Cortex of kidney (tissue), 1 donor: ENCODE results near the gene RNF123.

ENCODE experiments used
- DNase-seq: peaks from one replicate; lab custom pipeline; 2025; lab: John Stamatoyannopoulos, UW

The RNF123 gene

DNA sequence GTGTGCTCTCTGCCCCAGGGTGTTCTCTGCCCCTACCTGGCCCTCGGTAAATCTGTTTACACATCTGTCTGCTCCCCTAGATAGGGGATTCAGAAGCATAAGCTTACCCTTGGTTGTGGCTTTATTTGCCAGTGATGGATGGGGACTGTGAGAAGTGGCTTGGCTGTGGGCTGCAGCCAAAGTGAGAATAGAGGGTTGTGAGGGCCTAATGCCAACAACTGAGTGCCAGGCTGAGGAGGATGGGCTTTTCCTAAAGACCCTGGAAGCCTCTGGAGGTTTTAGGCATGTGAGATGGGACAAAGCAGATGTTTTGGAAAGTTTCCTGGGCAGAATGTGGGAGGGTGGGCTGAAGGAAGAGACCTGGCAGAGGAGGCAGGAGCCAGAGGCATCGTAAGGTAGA is 30.6 kb upstream of the RNF123 start:
- DNase-seq = no peak

DNA sequence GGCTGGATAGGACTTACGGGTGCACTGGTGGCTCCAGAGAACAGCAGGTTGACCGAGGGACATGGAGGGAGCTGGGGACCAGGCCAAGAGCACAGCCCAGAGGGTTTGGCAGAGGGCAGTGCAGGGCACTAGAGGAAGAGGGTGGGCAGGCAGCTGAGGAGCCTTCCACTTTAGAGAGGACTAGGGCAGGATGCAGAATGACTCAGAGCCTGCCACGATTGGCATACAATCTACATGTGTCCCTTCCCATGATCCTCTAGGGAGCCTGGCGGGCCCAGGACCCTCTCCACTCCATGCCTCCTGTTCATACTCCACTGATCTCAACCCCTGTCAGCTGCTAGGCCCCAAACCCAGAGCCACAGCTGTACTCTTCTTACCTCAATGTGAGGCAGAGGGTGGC is 29.6 kb upstream of the RNF123 start:
- no peak for DNase-seq

DNA sequence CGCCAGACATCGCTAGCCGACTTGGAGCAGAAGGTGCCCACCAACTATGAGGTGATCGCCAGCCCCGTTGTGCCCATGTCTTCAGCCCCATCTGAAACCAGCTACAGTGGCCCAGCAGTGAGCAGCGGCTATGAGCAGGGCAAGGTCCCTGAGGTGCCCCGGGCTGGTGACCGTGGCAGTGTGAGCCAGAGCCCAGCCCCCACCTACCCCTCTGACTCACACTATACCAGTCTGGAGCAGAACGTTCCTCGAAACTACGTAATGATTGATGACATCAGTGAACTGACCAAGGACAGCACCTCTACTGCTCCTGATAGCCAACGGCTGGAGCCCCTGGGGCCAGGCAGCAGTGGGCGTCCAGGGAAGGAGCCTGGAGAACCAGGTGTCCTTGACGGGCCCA is 28.1 kb upstream of the RNF123 start:
- no peak for DNase-seq

DNA sequence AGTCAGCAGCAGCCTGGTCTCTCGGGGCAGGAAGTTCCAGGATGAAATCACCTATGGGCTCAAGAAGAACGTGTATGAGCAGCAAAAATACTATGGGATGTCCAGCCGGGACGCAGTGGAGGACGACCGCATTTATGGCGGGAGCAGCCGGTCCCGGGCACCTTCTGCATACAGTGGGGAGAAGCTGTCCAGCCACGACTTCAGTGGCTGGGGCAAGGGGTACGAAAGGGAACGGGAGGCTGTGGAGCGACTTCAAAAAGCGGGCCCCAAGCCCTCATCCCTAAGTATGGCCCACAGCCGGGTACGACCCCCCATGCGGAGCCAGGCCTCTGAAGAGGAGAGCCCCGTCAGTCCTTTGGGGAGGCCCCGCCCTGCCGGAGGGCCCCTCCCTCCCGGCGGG is 27.3 kb upstream of the RNF123 start:
- DNase-seq = no peak

DNA sequence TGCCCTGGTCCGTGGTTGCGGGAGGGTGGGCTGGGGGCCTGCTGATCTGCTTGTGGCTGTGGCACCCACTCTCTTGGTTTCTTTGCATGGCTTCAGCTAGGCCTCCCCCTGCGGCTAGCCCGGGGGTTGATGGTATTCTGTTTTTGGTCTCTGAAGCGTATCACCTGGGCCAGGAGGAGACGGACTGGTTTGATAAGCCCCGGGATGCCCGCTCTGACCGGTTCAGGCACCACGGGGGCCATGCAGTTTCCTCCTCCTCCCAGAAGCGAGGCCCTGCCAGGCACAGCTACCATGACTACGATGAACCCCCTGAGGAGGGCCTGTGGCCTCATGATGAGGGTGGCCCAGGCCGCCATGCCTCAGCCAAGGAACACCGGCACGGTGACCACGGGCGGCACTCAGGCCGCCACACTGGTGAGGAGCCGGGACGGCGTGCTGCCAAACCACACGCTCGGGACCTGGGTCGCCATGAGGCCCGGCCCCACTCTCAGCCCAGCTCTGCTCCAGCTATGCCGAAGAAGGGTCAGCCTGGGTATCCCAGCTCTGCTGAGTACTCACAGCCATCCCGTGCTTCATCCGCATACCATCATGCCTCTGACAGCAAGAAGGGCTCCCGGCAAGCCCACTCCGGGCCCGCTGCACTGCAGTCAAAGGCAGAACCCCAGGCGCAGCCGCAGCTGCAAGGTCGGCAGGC is 26.5 kb upstream of the RNF123 start:
- DNase-seq = no peak

DNA sequence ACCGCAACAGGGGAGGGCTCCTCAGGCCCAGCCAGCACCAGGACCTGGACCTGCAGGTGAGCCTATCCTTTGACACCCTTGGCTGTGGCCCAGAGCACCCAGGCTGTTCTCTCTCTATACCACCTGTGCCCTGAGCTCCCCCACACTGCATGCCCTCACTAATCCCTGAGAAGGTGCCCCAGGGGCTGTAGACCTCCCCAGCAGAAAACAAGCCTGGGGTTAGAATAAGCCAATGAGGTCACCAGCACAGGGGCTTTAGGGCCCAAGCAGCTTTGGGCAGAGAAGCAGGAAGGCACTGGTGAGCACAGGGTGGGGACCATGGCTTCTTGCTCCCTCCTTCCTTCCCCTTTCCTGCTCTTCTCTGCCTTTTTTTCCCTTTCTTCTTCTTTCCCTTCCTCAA is 25.5 kb upstream of the RNF123 start:
- DNase-seq = no peak

DNA sequence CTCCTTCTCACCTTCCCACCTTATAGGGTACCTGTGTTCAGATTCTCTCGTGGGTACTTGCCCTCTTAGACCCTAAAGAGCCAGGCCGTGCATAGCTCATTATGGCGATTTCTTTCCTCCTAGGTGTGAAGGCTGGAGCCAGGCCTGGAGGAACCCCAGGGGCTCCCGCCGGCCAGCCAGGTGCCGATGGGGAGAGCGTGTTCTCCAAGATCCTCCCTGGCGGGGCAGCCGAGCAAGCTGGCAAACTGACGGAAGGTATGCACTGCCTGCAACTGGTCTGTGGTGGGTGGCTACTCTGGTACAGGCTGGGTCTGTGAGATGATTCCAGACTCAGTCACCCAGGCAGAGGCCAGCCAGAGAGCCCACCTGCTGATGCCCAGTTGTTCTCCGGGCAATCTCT is 25.1 kb upstream of the RNF123 start:
- no peak for DNase-seq

DNA sequence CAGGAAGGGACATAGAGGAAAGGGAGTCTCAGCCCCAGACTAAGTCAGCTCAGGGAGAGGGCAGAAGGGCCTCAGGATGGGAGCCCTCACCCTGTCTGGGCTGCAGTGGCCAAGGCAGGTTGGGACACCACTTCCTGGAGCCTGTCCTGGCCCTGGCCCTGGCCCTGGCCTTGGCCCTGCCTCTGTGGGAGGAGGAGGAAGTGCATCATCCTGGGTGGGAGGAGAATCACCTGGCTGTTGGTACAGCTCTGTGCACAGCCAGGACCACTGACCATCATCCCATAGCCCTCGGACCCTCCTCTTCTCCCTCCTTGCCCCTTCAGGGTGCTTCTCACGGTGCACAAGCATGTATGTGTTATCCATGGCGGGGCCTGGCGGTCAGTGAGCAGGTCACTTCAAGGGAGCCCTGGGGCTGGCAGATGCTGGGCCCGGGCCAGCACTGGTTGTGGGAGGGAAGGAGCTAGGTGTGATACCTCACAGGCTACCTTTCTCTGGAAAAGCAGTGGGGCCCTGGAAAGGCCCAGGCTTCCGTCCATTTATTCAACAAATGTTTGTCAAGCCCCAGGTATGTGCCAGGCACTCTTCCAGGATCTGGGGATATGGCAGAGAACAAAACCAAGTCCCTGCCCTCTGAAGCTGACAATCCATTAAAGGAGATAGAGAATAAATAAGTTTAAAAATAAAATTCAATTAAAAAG is 23.4 kb upstream of the RNF123 start:
- no peak for DNase-seq

DNA sequence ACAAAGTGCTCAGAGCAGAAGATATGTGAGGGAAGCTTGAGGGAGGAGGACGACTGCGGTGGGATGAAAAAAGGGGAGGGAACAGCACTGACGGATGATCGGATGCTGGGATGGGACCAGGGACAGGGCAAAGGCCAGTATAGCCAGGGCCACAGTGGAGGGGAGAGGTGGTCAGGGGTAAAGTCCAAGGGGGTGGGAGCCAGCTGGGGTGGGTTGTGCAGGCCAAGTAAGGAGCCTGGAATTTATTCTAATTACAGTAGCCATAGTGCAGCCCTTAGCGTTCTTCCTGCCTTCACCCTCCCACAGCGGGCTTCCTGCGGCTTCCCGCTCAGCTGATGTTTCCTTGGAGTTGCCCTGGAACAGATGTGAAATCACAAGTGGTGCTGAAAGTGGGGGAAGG is 22.8 kb upstream of the RNF123 start:
- no peak for DNase-seq

DNA sequence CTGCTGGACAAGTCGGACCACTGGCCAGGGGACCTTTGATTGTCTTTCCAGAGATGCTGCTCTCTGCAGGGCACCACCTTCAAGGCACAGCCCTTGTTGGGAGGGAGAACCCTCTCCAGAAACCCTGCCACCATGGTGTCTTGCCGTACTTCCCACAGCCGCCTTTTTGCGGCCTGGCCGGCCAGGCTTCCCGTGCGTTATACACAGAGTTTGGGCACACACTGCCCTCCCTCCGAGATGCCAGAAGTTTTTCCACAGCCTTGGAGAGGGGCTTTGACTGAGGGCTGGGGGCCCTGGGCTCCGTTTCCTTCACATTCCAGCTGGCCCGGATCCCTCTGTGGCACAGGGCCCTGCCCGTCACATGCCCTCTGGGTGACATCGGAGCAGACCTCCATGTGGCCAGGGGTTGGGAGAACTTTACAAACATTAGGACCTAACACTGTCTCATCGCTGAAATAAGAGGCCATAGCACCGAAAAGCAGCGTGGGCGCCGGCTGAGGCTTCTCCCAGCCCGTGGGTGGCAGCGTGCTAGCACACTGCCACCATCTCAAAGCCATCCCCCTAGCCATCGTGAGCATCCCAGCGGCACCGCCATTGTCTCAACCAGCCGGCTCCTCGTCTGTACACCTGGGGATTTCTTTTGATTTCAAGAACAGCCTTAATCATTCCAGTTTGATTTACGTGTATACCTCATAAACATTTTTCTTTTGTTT is 21.5 kb upstream of the RNF123 start:
- DNase-seq = no peak

DNA sequence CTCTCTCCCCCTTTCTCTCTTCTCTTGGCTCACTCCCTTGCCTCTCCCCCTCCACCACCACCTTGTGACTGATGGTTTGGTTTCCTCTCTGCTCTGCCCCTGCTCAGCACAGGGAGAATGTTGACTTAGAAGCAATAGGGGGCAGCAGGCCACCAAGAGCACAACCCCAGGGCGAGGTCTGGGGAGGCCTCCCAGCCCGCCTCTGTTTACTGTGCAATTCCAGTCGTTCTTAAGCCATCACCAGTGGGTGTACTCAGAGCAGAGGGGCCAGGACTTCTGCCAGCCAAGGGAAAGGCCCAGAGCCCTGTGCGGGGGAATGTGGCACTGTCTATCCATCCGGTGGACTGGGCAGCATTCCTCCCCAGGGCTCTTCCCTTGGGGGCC is 21.0 kb upstream of the RNF123 start:
- no peak for DNase-seq

DNA sequence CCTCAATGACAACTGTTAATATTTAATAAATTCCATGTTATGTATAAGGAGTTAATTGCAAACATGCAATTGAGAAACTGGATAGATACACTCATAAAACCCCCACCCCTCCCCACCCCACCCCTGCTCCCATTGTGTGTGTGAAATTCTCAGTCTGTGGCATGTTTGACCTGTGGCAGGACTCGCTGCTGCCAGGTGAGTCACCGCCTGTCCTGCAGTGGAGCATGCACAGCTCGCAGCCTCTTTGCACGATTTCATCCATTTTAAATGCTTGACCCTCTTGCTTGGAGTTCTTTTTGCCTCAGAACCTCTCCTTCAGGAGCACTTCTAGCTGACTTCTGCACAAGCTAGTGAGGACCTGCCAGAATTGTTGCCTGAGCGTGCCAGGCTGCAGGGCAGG is 20.5 kb upstream of the RNF123 start:
- no peak for DNase-seq

DNA sequence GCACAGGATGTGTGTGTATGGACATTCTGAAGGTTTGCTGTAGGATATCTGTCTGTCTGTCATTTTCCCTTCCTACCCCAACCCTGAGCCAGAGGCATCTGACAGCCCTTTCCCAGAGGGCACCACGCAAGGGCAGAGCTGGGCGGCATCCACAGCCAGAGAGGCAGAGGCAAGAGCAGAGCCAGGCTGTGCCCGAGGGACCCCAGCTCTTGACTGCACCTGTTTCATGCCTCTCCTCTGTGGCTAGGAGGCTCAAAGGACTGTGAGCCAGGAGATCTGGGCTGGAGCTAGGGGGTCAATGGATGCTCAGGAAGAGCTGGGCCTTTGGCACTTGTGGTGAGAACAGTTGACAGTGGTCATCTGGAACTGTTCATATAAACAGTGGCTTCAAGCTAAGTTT is 20.0 kb upstream of the RNF123 start:
- no peak for DNase-seq

DNA sequence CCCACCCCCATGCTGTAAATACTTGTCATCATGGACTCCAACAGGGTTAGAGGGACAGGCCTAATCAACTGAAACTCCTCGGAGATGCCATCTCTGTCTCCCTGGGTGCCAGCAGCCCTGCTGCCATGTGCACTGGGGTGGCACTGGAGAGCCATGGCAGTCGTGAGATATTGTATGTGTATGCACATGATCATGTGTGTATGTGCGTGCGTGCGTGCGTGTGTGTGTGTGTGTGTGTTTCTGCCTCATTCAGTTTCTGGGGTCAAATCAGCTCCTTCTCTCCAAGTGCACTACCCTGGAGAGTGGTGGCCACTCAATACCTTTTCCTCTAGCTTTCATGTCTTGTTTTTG is 18.4 kb upstream of the RNF123 start:
- no peak for DNase-seq

DNA sequence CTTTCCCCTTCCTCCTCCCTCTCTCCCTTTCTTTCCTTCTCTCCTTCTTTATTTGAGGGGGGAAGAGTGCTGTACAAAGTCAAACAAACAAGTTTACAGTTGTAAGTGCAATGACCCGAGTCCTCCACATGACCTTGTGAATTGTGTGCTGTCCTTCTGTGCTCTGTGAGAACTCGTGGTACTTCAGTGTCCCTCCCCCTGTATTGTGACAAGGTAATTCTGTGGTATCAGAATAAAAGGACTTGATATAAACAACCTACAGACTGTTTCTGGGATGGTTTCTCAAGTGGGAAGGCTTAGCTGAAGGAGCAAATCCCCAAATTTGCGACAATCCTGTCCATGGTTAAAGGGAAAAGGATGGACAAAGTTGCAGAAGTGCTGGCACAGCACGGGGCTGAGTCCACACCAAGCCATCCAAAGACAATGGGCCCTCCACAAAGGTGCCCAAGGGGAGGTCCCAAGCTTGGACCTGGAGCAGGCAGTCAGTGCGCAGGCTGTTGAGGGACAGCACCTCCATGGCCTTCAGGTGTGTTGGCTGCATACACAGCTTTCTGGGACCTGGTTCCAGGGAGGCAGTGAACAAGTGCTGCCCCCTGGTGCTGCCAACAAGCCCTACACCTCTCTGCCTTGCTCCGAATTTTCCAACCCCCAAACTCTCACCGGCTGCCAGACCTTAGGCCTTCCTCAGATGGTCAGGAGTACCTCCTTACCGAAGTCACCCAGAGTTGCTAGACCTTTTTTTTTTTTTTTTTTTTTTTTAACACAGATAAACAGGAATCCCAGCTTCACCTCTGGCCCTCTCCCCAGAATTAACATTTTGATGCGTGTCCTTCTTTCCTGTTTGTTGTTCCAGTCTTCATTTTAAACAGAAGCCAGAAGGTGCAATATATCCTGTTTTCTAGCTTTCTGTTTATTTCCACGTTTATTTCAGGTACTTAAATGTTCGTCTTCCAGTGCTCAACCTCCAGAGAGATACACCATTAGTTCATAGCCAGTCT is 17.8 kb upstream of the RNF123 start:
- DNase-seq = no peak

DNA sequence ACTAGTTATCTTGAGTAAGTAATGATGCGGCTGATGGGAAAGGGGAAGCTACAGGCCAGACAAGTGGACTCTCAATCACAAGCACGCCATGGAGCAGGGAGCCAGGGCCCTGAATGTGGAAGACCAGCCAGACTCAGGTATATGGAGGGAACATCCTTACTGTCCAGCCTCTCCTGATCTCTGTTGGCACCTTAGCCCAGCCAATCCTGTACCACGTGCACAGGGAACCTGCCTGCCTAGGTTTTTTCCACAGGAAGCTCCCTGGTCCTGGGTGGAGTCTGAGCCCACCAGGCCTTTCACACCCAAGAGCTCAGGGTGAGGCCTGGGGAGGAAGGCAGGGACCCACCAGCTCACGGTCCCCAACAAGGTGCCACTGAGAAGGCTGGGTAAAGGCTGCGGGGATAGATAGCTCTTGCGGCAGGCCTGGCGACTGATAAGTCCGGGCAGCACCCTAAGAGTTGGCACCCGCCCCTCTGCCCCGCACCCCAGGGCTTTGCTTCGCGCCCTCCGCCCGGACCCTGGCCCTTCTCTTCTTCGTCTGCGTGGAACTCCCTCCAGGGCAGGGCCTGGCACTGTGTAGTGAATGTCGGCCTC is 16.1 kb upstream of the RNF123 start:
- no peak for DNase-seq

DNA sequence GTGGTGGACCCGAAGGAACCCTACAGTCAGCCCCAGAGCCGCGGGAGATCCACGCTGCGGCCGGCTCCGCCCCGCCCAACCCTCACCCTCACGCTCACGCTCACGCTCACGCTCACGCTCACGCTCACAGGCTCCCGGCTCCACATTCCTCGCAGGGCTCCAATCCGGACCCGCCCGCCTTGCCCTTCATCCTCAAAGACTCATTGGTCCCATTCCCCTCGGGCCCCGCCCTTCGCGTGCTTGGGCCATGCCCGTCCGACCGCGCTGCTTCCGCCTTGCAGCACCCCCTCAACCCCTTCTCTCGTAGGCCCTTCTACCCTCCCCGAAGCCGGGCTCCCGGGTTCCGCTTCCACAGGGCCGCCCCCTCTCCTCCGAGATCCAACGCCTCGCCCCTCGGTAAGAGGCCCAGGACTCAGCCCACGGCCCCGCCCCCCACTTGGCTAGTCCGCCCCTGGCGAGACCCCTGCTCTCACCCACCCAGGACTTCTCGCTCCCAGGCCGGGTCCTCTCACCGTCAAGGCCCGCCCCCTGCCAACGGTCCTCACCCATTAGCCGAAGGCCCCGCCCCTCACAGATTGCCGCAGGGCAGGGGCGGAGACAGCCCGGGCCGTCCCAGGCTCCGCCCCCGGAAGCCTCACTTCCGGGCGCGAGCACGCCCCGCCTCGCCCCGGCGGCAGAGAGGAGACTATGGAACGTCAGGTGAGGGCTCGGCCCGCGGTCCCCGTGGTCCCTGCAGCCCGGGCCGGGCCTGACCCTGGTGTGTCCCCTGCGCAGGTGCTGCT is 15.5 kb upstream of the RNF123 start, which contains the start of gene APEH:
Gene APEH, plus strand, starts transcription at position 637 of the 782 bp plus-strand sequence. Its CDS starts 51 bp downstream, at position 688.
- DNase-seq = no peak

DNA sequence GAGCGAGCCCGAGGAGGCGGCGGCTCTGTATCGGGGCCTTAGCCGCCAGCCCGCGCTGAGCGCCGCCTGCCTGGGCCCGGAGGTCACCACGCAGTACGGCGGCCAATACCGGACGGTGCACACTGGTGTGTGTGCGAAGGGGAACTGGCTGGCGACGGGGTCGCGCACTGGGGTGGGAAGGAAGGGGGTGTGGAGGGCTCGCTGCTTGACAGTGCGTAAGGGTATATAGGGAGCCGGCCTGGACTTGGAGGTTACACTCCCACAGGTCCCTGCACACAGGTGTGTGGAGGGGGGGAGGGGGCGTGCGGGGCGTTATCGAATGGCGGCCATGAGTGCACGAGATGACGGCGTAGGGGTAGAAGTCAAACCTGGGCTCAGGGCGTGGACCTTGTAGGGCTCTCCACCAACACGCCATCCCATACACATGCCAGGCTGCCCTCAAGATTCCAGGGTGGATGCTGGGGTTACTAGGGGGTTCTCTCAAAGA is 14.8 kb upstream of the RNF123 start:
- no peak for DNase-seq

DNA sequence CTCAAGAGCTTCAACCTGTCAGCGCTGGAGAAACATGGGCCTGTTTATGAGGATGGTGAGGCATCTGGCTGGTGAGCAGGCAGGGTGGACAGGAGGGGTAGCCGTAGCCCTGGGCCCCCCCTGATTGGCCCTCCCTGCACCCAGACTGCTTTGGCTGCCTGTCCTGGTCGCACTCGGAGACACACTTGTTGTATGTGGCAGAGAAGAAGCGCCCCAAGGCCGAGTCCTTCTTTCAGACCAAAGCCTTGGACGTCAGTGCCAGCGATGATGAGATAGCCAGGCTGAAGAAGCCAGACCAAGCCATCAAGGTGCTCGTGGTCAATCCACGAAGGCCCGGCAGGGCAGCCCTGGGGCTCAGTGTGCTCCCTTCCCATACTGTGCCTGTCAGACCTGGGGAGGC is 13.4 kb upstream of the RNF123 start:
- DNase-seq = no peak

DNA sequence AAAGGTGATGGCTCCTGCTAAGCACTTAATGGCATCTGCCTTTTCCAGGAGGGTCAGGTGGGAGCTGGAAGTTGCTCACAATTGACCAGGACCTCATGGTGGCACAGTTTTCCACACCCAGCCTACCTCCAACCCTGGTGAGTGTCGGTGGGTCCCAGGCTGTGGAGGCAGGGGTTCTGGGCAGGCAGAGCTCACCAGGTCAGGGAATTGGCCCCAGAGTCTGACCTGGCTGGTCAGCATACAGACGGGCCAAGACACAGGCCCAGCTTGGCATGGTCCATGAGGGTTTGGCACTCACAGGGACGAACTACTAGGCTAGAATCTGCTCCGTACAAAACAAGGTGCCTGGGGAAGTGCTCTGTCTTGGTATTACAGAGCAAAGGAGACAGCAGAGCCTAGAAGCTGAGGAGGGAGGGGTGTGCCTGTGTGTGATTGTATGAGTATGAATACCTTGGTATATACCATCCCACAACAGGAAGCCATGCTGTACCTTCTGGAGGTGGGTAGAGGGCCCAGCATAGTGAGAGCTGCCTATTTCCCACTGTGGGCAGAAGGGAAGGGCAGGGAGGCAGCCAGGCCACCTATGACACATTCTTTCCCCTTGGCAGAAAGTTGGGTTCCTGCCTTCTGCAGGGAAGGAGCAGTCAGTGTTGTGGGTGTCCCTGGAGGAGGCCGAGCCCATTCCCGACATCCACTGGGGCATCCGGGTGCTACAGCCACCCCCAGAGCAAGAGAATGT is 8.7 kb upstream of the RNF123 start:
- DNase-seq = no peak
